Right lobe of liver (tissue), 4 donors: ENCODE results near the gene IL1RL1.

Experiments
- POLR2A ChIP-seq: fragments of 450-650 bp; IDR thresholded peaks from one replicate; pipeline ENCODE4 v1.6.1; 2017; ENCODE audit warnings: antibody characterized with exemption, mild to moderate bottlenecking
- TF ChIP-seq, protein P1 (sequence below), 4 donors: fragments of 200-600 bp in 3 of 4; fragments of 450-650 bp in 1 of 4; IDR thresholded peaks; one replicate each; pipeline versions ENCODE4 v1.5.1 to v1.8.0; 2016 to 2022; ENCODE audit warnings: antibody characterized with exemption in 4 of 4, mild to moderate bottlenecking in 2 of 4
- donor health status: DM: no; HTN: no; CAD: no.
- donor health status: DM: no; HTN: no; CAD: no.
- donor health status: DM: no; HTN: yes; CAD: no.

GRCh38 chr2:102267774-102268173 is 43.6 kb upstream of the IL1RL1 start:
- no peak for TF ChIP-seq POLR2A
- TF ChIP-seq, protein P1, sequence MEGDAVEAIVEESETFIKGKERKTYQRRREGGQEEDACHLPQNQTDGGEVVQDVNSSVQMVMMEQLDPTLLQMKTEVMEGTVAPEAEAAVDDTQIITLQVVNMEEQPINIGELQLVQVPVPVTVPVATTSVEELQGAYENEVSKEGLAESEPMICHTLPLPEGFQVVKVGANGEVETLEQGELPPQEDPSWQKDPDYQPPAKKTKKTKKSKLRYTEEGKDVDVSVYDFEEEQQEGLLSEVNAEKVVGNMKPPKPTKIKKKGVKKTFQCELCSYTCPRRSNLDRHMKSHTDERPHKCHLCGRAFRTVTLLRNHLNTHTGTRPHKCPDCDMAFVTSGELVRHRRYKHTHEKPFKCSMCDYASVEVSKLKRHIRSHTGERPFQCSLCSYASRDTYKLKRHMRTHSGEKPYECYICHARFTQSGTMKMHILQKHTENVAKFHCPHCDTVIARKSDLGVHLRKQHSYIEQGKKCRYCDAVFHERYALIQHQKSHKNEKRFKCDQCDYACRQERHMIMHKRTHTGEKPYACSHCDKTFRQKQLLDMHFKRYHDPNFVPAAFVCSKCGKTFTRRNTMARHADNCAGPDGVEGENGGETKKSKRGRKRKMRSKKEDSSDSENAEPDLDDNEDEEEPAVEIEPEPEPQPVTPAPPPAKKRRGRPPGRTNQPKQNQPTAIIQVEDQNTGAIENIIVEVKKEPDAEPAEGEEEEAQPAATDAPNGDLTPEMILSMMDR (IDR thresholded peaks at IDR 0.05) = no peak
